ENCODE results near the gene SLIT3.

SLIT3 gene

GRCh38 chr5:169299191-169299662, 1.7 kb downstream of the SLIT3 start:
- no peak for DNase-seq (ENCODE audit: low spot score)

- no peak for DNase-seq (ENCODE audit: low spot score)
Measured at GRCh38 chr5:169298193-169298592, 2.7 kb downstream of the SLIT3 start.

- DNase-seq (ENCODE audit: low spot score) = no peak
Measured at GRCh38 chr5:169296419-169297143, 4.4 kb downstream of the SLIT3 start.

DNA sequence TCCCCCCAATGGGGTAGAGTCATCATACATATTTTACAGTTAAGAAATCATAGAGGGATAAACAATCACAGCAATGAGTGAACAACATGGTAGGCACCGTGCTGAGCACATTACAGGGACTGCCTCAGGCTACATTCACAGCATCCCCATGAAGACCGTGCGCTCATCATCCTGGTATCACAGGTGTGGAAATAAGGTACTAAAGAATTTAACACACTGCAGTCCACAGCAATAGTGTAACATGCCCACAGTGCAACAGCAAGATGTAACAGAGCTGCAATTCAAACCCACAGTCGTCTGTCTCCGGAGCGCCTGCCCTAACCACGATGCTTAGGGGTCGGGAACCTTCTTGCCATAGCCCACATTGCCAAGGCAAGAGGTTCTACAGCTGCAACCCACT, 5.6 kb downstream of the SLIT3 start:
- DNase-seq (ENCODE audit: low spot score) = no peak

DNA sequence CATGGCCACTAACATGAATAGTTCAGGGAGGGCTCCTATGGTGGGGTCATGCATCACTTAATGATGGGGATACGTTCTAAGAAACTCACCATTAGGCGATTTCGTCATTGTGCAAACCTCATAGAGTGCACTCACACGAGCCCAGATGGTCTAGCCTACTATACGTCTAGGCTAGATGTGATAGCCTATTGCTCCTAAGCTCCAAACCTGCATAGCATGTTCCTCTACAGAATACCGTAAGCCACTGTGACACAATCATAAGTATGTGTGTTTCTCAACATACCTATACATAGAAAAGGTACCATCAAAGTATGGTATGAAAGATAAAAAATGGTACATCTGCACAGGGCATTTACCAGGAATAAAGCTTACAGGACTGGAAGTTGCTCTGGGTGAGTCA, 6.3 kb downstream of the SLIT3 start:
- DNase-seq (ENCODE audit: low spot score) = no peak

DNA sequence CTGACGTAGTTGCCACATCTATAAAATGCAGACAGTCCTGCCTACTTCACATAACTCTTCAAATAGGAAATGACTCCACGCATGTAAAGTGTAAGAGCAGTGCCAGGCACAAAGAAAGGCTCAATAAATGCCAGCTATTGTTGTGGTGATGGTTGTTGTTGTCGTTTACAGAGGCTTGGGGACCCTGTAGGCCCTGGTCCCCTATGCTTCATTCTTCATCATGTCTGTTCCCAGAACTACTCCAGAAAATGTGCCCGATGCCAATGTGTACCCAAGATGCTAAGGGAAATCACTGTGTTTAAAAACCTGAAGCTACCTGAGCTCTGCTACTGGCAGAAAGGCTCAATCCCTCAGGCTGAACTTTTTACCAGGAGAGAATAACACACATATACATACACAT, 9.1 kb downstream of the SLIT3 start:
- DNase-seq (ENCODE audit: low spot score) = no peak

- no peak for DNase-seq (ENCODE audit: low spot score)
Measured at GRCh38 chr5:169290895-169291294, 10.0 kb downstream of the SLIT3 start.

GRCh38 chr5:169289520-169289919, 11.4 kb downstream of the SLIT3 start:
- DNase-seq (ENCODE audit: low spot score) = no peak

- no peak for DNase-seq (ENCODE audit: low spot score)
Measured at GRCh38 chr5:169288066-169288930, 12.6 kb downstream of the SLIT3 start.

GRCh38 chr5:169287529-169287928, 13.4 kb downstream of the SLIT3 start:
- no peak for DNase-seq (ENCODE audit: low spot score)

GRCh38 chr5:169286572-169287300, 14.2 kb downstream of the SLIT3 start:
- DNase-seq (ENCODE audit: low spot score) = no peak

- DNase-seq (ENCODE audit: low spot score) = no peak
Measured at GRCh38 chr5:169283887-169284286, 17.1 kb downstream of the SLIT3 start.

DNA sequence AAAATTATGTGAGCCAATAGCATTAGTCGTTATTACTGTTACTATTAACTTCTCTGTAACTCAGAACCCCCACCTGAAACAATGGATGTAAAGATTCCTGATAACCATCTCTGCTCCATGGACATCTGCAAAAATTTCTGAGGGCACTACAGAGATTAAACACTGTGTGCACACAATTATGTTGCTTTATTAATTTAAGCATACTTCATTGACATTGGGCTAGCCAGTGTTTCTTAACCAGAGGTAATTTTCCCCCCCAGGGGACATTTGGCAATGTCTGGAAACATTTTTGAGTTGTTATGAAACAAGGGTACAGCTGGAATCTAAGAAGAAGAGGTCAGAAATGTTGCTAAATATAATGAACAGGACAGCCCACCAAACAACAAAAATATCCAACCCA, 19.3 kb downstream of the SLIT3 start:
- no peak for DNase-seq (ENCODE audit: low spot score)

DNA sequence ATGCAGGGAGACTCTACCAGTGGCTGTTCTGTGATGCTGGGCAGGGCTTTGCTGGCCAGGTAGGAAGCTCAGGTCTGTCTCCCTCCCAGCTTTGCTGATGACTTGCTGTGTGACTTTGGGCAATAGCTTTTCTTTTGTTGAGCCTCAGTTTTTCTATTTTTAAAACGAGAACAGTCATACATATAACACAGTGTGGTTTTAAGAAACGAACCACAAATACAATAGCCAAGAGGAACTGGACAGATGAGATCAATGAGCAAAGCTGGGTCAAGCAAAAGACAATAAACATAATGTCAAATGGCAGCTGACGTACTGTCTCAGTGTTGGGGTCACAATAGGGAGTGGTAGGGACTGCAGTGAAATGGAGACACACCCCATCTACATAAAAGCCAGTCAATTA, 20.2 kb downstream of the SLIT3 start:
- DNase-seq (ENCODE audit: low spot score) = no peak

DNA sequence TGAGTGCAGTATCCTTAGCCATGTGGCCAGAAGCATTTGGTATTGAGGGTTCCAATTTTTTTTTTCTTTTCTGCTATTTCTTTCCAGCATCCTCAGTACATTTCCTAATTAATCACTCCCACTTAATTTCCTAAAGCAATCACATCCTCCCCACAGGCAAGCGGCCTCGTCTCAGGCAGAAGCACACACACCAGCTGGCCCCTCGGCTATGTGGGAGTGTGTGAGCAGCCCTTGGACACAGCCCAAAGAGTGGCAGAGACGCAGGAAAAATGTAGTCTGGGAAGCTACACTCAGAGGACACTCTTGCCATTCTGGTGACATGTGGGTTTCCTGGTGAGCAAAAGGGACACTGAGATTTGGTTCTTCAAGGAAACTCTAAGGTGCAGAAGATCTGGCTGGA, 20.7 kb downstream of the SLIT3 start:
- no peak for DNase-seq (ENCODE audit: low spot score)

DNA sequence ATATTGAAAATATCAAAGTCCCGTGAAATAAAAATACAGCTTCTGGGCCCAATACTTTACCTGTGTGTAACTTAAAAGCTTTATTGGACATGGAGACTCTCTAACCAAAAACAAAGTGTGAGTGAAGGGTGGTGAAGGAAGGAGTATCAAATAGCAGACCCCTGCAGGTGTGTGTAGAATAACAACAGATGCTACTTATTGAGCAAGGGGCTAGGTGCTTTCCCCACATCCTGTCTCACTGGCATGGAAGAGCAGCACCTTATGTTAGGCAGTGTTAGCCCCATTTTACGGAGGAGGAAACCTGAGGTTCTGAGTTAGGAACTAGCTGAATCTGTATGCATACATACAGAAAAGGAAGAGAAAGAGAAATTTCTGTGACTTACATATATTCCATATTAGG, 21.8 kb downstream of the SLIT3 start:
- DNase-seq (ENCODE audit: low spot score) = no peak

- no peak for DNase-seq (ENCODE audit: low spot score)
Measured at GRCh38 chr5:169273881-169274280, 27.1 kb downstream of the SLIT3 start.

DNA sequence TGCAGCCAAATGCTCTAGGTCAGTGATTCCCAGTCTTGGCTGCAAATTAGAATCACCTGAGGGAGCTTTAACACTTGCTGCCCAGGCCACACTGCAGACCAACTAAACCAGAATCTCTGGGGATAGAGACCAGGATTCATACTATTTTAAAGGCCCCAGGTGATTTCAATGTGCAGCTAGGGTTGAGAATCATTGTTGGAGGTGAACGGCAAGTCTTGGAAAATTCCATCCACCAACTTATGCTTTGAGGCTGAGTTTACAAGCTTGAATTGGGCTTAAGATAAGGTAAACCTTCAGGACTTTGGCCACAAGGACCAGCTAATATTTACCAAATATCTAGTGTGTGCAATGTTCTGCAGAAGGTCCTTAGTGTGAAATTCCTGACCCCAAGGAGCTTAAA, 27.5 kb downstream of the SLIT3 start:
- no peak for DNase-seq (ENCODE audit: low spot score)

GRCh38 chr5:169272731-169273427, 28.1 kb downstream of the SLIT3 start:
- no peak for DNase-seq (ENCODE audit: low spot score)

DNA sequence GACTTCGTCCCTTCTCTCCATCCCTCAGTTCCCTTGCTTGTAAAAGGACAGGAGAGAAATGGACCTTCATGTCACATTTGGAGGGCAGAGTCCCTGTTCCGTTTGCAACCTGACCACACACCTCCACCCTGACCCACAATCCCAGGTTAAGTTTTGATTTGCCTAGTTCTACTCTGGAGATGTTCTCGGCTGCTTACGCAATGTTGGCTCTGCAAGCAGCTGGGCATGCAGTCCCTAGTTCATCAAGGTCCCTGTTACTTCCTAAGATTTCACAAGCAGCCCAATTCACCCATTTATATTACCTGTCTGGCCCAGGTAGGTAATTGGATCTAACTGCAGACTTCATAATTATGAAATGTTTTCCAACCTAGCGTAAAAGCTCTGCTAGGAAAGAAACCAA, 28.8 kb downstream of the SLIT3 start:
- no peak for DNase-seq (ENCODE audit: low spot score)

- no peak for DNase-seq (ENCODE audit: low spot score)
Measured at GRCh38 chr5:169270827-169271226, 30.1 kb downstream of the SLIT3 start.

- DNase-seq (ENCODE audit: low spot score) = no peak
Measured at GRCh38 chr5:169268019-169268418, 32.9 kb downstream of the SLIT3 start.
